Esophagus muscularis mucosa (tissue), 4 donors: ENCODE results near the gene ELAC2. TPM values are rescaled to one million over a fixed set of nuclear protein-coding genes. Genes with fewer than 3 reads are reported as not detected.

ENCODE experiments used
- DNase-seq: peaks from one replicate; pipeline ENCODE4 v3.0.0-alpha.2; 2017; ENCODE audit errors: extremely low spot score
- H3K27ac ChIP-seq, 4 donors: fragments of 200-600 bp; sonication (generic); replicated peaks in 1 of 4; 1 replicate in 3 of 4; 2 replicates in 1 of 4; pipeline ENCODE4 v1.5.1; 2016 to 2019; ENCODE audit warnings: mild to moderate bottlenecking in 1 of 4
- H3K27me3 ChIP-seq, 4 donors: fragments of 200-600 bp; sonication (generic); one replicate each; pipeline versions ENCODE4 v1.5.1 to v1.6.0; 2016 to 2019
- H3K36me3 ChIP-seq, 4 donors: fragments of 200-600 bp; sonication (generic); one replicate each; pipeline ENCODE4 v1.5.1; 2016 to 2019
- H3K4me1 ChIP-seq, 4 donors: fragments of 200-600 bp; sonication (generic); one replicate each; pipeline ENCODE4 v1.5.1; 2016 to 2019
- H3K4me3 ChIP-seq, 4 donors: fragments of 200-600 bp; sonication (generic); 1 replicate in 2 of 4; 2 replicates in 2 of 4; pipeline ENCODE4 v1.5.1; 2016 to 2019; ENCODE audit warnings: mild to moderate bottlenecking in 4 of 4, moderate library complexity in 1 of 4
- H3K9me3 ChIP-seq, 4 donors: fragments of 200-600 bp; sonication (generic); 1 replicate in 3 of 4; 2 replicates in 1 of 4; pipeline ENCODE4 v1.5.1; 2016 to 2019
- EP300 ChIP-seq: sonication (generic); formaldehyde crosslinking; IDR thresholded peaks from one replicate; pipeline ENCODE4 v1.6.1; 2017; ENCODE audit warnings: antibody characterized with exemption
- POLR2A ChIP-seq: fragments of 450-650 bp; IDR thresholded peaks from one replicate; pipeline ENCODE4 v1.6.1; 2017; ENCODE audit warnings: antibody characterized with exemption, moderate library complexity, mild to moderate bottlenecking, low read depth
- POLR2AphosphoS5 ChIP-seq, 2 donors: sonication (generic); formaldehyde crosslinking; IDR thresholded peaks; one replicate each; pipeline ENCODE4 v1.6.1; 2017; ENCODE audit warnings: antibody characterized with exemption in 2 of 2
- WGBS: methylation state at CpG from one replicate; pipeline ENCODE4 v1.1.5; 2018; 5-methylcytosine and 5-hydroxymethylcytosine counted together
- intact Hi-C: fragments of 100-400 bp; cut with DNase I; formaldehyde crosslinking; loops from one replicate; pipeline ENCODE4 v1.15.1; 2023
- total RNA-seq, 4 donors: library from RNA; depleted of rRNA; stranded (reverse); fragments of >200 nt; gene quantifications; one replicate each; pipeline versions ENCODE4 v1.1.0 to v1.2.1, GENCODE V29; 2016
- TF ChIP-seq, protein P1 (sequence below), 3 experiments: fragments of 200-600 bp in 2 of 3; fragments of 450-650 bp in 1 of 3; sonication (generic) in 2 of 3; IDR thresholded peaks; one replicate each; pipeline ENCODE4 v1.5.1; 2017 to 2019; ENCODE audit warnings: antibody characterized with exemption in 3 of 3, mild to moderate bottlenecking in 2 of 3, moderate library complexity in 1 of 3

Gene ELAC2
- total RNA-seq, 4 donors from 2014 or later, result 55.5 to 94.7 (median 90.1) TPM

DNA sequence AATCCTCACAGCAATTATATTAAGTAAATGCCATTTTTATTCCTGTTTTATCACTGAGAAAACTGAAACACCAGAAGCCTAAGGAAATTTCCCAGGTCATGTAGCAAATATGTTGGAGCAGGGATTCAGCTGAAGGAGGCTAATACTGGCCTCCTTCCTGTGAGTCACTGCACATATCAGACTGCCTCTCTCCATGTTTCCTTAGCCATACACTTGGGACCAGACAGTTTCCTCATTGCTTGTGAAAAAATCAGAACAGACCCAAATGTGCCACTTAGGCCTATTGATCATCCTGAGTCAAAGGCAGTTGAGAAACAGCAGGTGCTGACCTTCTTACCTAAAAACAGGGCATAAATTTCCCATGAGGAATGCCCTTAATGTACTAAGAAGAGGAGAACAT lies 18.9 kb upstream of the ELAC2 start:
- H3K36me3 ChIP-seq, result no peaks in the 10 kb centered on the region
- peaks cover 0 to 25% (median 17%) of the 10 kb centered on the region in 4 donors for H3K9me3 ChIP-seq
- no peak overlapping the region for H3K27ac ChIP-seq
- H3K4me3 ChIP-seq, result no peak overlapping the region
- DNase-seq, result no peak
- no peaks in the 10 kb centered on the region for H3K4me1 ChIP-seq
- peaks cover 0 to 4% (median 0%) of the 10 kb centered on the region in 4 donors for H3K27me3 ChIP-seq
- intact Hi-C loops, result no loop called here
- TF ChIP-seq POLR2A (no peak), EP300 (no peak), POLR2AphosphoS5 (IDR thresholded peaks at IDR 0.05) (no peak)
- TF ChIP-seq, protein P1, sequence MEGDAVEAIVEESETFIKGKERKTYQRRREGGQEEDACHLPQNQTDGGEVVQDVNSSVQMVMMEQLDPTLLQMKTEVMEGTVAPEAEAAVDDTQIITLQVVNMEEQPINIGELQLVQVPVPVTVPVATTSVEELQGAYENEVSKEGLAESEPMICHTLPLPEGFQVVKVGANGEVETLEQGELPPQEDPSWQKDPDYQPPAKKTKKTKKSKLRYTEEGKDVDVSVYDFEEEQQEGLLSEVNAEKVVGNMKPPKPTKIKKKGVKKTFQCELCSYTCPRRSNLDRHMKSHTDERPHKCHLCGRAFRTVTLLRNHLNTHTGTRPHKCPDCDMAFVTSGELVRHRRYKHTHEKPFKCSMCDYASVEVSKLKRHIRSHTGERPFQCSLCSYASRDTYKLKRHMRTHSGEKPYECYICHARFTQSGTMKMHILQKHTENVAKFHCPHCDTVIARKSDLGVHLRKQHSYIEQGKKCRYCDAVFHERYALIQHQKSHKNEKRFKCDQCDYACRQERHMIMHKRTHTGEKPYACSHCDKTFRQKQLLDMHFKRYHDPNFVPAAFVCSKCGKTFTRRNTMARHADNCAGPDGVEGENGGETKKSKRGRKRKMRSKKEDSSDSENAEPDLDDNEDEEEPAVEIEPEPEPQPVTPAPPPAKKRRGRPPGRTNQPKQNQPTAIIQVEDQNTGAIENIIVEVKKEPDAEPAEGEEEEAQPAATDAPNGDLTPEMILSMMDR (IDR thresholded peaks at IDR 0.05), result no peak

DNA sequence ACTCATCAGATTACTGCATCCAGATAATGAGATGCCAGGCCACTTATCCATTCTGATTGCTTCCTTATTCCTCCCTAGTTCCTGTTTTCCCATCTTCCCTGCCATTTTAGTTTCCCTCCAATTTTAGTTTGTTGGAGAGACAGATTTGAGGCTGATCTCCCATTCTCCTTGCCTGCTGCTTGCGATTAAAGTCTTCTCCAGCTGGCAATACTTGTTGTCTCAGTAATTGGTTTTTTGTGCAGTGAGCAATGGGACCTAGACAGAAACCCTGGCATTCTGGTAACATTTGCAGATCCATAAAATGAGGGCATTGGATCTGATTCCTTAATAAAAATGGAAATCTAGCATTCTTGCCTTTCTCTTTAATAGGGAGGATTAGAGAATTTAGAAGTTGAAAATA lies 17.6 kb upstream of the ELAC2 start:
- no peaks in the 10 kb centered on the region for H3K36me3 ChIP-seq
- H3K9me3 ChIP-seq, result peaks cover 0 to 25% (median 17%) of the 10 kb centered on the region in 4 donors
- peaks cover 0 to 9% (median 3%) of the 10 kb centered on the region in 4 donors for H3K4me1 ChIP-seq
- no peak overlapping the region for H3K27ac ChIP-seq
- TF ChIP-seq POLR2AphosphoS5 (IDR thresholded peaks at IDR 0.05), result no peak
- no peaks in the 10 kb centered on the region for H3K27me3 ChIP-seq
- H3K4me3 ChIP-seq, result no peak overlapping the region
- intact Hi-C loops, result no loop called here
- no peak for DNase-seq
- WGBS, result 100% methylated on average over 1 of the region's 1 CpG

DNA sequence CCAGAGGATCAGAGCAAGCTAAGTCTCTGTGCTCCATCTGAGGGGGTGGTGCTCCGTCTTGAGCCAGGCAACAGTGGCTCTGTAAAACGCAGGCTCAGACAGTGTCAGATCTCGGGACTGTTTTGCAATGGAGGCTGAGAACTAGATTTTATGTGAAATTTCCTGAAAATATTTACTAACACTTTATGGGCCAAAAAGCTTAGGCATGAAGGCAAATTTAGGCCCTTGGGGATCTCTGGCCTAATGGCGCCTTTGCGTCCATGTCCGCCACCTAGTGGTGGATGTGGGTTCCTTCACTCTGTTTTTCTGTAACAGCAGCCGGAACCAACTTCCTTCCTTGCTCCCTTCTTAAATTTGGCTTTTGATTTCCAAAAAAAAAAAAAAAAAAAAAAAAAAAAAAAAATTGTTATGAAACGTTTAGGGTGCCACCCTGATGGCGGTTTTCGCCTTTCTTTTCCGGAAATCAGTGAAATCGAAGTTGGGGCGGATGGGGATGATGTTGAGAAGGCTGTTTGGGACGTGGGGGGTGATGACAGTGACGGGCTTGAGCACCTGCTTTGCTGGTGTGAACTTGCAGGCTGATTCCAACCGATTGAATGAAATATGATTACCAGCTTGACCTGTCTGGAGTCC lies 14.0 kb upstream of the ELAC2 start:
- 59% methylated on average over 16 of the region's 16 CpGs for WGBS
- no peak for DNase-seq
- Histone ChIP-seq H3K4me1 (peaks cover 0 to 9% (median 3%) of the 10 kb centered on the region in 4 donors), H3K4me3 (no peak overlapping the region), H3K27me3 (peaks cover 0 to 7% (median 0%) of the 10 kb centered on the region in 4 donors), H3K9me3 (peaks cover 0 to 21% (median 12%) of the 10 kb centered on the region in 4 donors), H3K36me3 (no peaks in the 10 kb centered on the region), H3K27ac (no peak overlapping the region)
- TF ChIP-seq, protein P1 (IDR thresholded peaks at IDR 0.05), result peak; percentile 52 to 76 (median 61)
- TF ChIP-seq POLR2AphosphoS5 (IDR thresholded peaks at IDR 0.05), result no peak
- intact Hi-C loops, result no loop called here

DNA sequence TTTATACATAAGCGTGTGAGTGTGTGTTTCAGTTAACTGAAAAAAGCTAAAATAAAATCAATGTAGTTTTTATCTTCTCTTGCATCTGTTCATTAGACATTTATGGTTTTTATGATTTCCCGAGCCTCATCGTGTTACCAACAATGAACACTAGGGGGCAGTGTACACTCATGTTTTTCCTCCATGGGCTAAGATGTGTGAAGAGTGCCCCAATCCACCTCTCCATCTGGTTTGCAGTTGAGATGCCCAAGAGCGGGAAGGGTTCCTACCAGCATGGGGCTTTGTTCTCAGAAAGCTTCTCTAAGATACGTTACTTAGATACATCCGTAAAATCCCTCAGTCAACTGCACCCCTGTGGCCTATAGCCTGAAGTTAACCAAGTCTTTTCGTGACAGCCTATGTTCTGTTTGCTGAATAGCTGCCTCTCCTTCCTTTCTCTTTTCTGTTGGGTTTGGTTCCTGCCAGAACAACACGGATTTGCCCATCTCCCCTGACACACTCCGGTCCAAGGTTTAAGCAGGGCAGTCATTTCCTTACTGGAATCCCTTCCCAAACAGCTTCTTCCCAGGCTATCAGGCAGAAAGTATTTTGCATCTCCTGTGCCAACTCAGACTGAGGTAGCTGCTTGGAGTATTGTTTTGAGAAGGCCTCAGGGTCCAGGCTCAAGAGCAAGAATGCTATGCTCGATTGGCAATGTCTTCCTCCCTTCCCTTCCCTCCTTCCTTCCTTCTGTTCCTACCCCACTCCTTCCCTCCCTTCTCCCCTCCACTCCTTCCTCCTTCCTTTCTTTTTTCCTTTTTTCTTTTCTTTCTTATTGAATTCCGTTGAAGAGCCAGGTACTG lies 12.9 kb upstream of the ELAC2 start:
- no peak for TF ChIP-seq EP300
- TF ChIP-seq POLR2A, result no peak
- TF ChIP-seq POLR2AphosphoS5 (IDR thresholded peaks at IDR 0.05), result no peak
- TF ChIP-seq, protein P1 (IDR thresholded peaks at IDR 0.05), result peak; percentile 52 to 87 (median 60)
- Histone ChIP-seq H3K27ac (no peak overlapping the region), H3K4me3 (no peak overlapping the region), H3K4me1 (peaks cover 0 to 9% (median 3%) of the 10 kb centered on the region in 4 donors), H3K9me3 (peaks cover 0 to 14% (median 7%) of the 10 kb centered on the region in 4 donors), H3K36me3 (no peaks in the 10 kb centered on the region), H3K27me3 (peaks cover 0 to 9% (median 0%) of the 10 kb centered on the region in 4 donors)
- intact Hi-C loops, result no loop called here
- WGBS, result 60% methylated on average over 11 of the region's 11 CpGs
- DNase-seq, result no peak

DNA sequence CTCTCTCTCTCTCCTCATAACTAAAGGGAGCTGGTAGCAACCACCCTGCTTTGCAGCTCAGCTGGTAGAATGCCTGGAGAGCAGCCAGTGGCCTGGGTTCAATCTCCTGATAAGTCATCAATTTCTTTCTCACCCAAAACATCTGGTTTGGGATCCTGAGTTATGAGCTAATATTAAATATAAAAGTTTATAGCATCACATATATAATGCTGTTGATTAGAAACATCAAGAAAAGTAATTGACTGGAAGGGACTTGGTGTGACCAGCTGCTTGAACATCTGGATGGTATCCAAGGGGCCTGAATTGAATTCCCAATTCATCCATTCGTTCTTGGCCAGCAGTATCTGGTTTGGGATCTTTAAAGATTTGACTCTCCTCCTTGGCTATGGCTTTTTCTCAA lies 12.2 kb upstream of the ELAC2 start:
- Histone ChIP-seq H3K27me3 (peaks cover 0 to 9% (median 0%) of the 10 kb centered on the region in 4 donors), H3K4me1 (peaks cover 0 to 9% (median 3%) of the 10 kb centered on the region in 4 donors), H3K27ac (no peak overlapping the region), H3K9me3 (peaks cover 0 to 8% (median under 1%) of the 10 kb centered on the region in 4 donors), H3K36me3 (no peaks in the 10 kb centered on the region), H3K4me3 (no peak overlapping the region)
- TF ChIP-seq EP300 (no peak), POLR2A (no peak), POLR2AphosphoS5 (IDR thresholded peaks at IDR 0.05) (no peak)
- TF ChIP-seq, protein P1 (IDR thresholded peaks at IDR 0.05), result no peak
- intact Hi-C loops, result no loop called here
- 44% methylated on average over 1 of the region's 1 CpG for WGBS
- no peak for DNase-seq
